Suprapubic skin (tissue), 4 donors: ENCODE results near the gene CERS6.

Experiments
- CTCF ChIP-seq, 2 donors: fragments of 200-600 bp in 1 of 2; fragments of 450-650 bp in 1 of 2; sonication (generic) in 1 of 2; IDR thresholded peaks; one replicate each; pipeline ENCODE4 v1.5.1; 2016 to 2019; ENCODE audit warnings: antibody characterized with exemption in 2 of 2, mild to moderate bottlenecking in 1 of 2, moderate library complexity in 1 of 2
- POLR2A ChIP-seq, 2 donors: fragments of 450-650 bp; IDR thresholded peaks; one replicate each; pipeline ENCODE4 v1.6.1; 2017; ENCODE audit warnings: antibody characterized with exemption in 2 of 2, mild to moderate bottlenecking in 2 of 2, moderate library complexity in 2 of 2
- POLR2AphosphoS5 ChIP-seq, 3 donors: sonication (generic); formaldehyde crosslinking; IDR thresholded peaks; one replicate each; pipeline ENCODE4 v1.6.1; 2017; ENCODE audit warnings: antibody characterized with exemption in 3 of 3

- TF ChIP-seq CTCF (IDR thresholded peaks at IDR 0.05), result no peak
- no peak for TF ChIP-seq POLR2A (IDR thresholded peaks at IDR 0.05)
- TF ChIP-seq POLR2AphosphoS5 (IDR thresholded peaks at IDR 0.05), result no peak
Observed at GRCh38 chr2:168738062-168738461, 282.0 kb downstream of the CERS6 start.
